Ovary (tissue), 3 donors: ENCODE data around the gene GNAS.

ENCODE experiments used
- CTCF ChIP-seq, 3 donors: fragments of 450-650 bp in 2 of 3; fragments of 200-600 bp in 1 of 3; IDR thresholded peaks; one replicate each; pipeline versions ENCODE4 v1.5.1 to v1.8.0; 2016 to 2022; ENCODE audit warnings: antibody characterized with exemption in 3 of 3, mild to moderate bottlenecking in 1 of 3
- EP300 ChIP-seq: sonication (generic); formaldehyde crosslinking; IDR thresholded peaks from one replicate; pipeline ENCODE4 v1.6.1; 2017; ENCODE audit warnings: antibody characterized with exemption
- POLR2A ChIP-seq: fragments of 450-650 bp; IDR thresholded peaks from one replicate; pipeline ENCODE4 v1.6.1; 2017; ENCODE audit warnings: antibody characterized with exemption, mild to moderate bottlenecking, moderate library complexity
- donor health status: DM: no; HTN: no; CAD: no.

DNA sequence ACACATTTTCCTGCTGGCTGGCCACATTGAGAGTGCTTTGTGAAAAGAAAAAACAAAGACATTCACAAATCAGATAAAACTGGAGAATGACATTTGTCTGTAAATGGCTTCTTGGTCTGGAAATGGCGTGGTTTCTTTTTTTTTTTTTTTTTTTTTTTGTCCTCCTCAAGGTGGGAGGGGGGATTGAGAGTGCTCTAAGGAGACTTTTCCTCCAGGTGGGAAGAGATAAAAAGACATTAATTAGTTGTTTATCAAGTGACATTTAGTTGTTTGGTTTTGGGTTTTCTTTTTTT is 40.4 kb downstream of the GNAS start:
- TF ChIP-seq EP300 = no peak
- TF ChIP-seq CTCF (IDR thresholded peaks at IDR 0.05) = no peak
- no peak for TF ChIP-seq POLR2A
